UCSD-AML1 (cell line): ENCODE data around the gene CDR2.
"Not testable (repeated sequence)": the region's sequence is repeated elsewhere in the genome, so short reads cannot be mapped to it uniquely, and the experiment has no call there.

ENCODE experiments used
- DNase-seq: peaks from one replicate; lab custom pipeline; 2025; ENCODE audit not compliant: unreplicated experiment; lab: John Stamatoyannopoulos, UW

Gene CDR2

GRCh38 chr16:22353191-22353919, 21.1 kb downstream of the CDR2 start:
- no peak for DNase-seq

- no peak for DNase-seq
Observed at GRCh38 chr16:22352723-22353122, 21.7 kb downstream of the CDR2 start.

- DNase-seq, result no peak
Observed at GRCh38 chr16:22352140-22352539, 22.3 kb downstream of the CDR2 start.

GRCh38 chr16:22351017-22351416, 23.4 kb downstream of the CDR2 start:
- not testable (repeated sequence) for DNase-seq

GRCh38 chr16:22348291-22348690, 26.1 kb downstream of the CDR2 start:
- no peak for DNase-seq

- DNase-seq, result no peak
Observed at GRCh38 chr16:22347100-22347820, 27.2 kb downstream of the CDR2 start.

- peak; percentile 48 for DNase-seq
Observed at GRCh38 chr16:22346483-22346882, 27.9 kb downstream of the CDR2 start.

- DNase-seq, result no peak
Observed at GRCh38 chr16:22342082-22342481, 32.3 kb downstream of the CDR2 start.

- DNase-seq, result no peak
Observed at GRCh38 chr16:22340945-22341344, 33.5 kb downstream of the CDR2 start.

GRCh38 chr16:22337849-22338635, 36.4 kb downstream of the CDR2 start:
- no peak for DNase-seq

GRCh38 chr16:22337045-22337444, 37.4 kb downstream of the CDR2 start:
- DNase-seq, result no peak

- no peak for DNase-seq
Observed at GRCh38 chr16:22336581-22336980, 37.8 kb downstream of the CDR2 start.

- no peak for DNase-seq
Observed at GRCh38 chr16:22335668-22336246, 38.7 kb downstream of the CDR2 start.

- DNase-seq, result no peak
Observed at GRCh38 chr16:22333457-22333994, 40.9 kb downstream of the CDR2 start.

GRCh38 chr16:22330326-22330725, 44.1 kb downstream of the CDR2 start:
- DNase-seq, result no peak

GRCh38 chr16:22329199-22329695, 45.2 kb downstream of the CDR2 start:
- no peak for DNase-seq

GRCh38 chr16:22328081-22328725, 46.2 kb downstream of the CDR2 start:
- DNase-seq, result no peak

- DNase-seq, result no peak
Observed at GRCh38 chr16:22327446-22327775, 47.0 kb downstream of the CDR2 start.

- no peak for DNase-seq
Observed at GRCh38 chr16:22326771-22327445, 47.5 kb downstream of the CDR2 start.

GRCh38 chr16:22326369-22326652, 48.1 kb downstream of the CDR2 start:
- DNase-seq, result no peak
